Thoracic aorta (tissue), 2 donors: ENCODE results near the gene ZNF329. TPM values are rescaled to one million over a fixed set of nuclear protein-coding genes. Genes with fewer than 3 reads are reported as not detected.

Experiments used
- ATAC-seq: fragments of 150-250 bp; one replicate; pipeline ENCODE4 v1.8.0; 2017; ENCODE audit warnings: low read depth; ENCODE audit not compliant: insufficient number of reproducible peaks, low FRiP score
- DNase-seq: peaks from one replicate; pipeline ENCODE4 v3.0.0-alpha.2; 2020; ENCODE audit warnings: low spot score
- H3K27ac ChIP-seq, 2 donors: fragments of 200-600 bp; sonication (generic); 1 replicate in 1 of 2; 2 replicates in 1 of 2; pipeline ENCODE4 v1.5.1; 2016; ENCODE audit warnings: mild to moderate bottlenecking in 2 of 2, moderate library complexity in 2 of 2
- H3K27me3 ChIP-seq: fragments of 200-600 bp; sonication (generic); replicated peaks from 2 replicates; pipeline ENCODE4 v1.6.0; 2016; ENCODE audit warnings: mild to moderate bottlenecking; ENCODE audit not compliant: insufficient read depth
- H3K36me3 ChIP-seq: fragments of 200-600 bp; sonication (generic); one replicate; pipeline ENCODE4 v1.5.1; 2016
- H3K4me1 ChIP-seq, 2 donors: fragments of 200-600 bp; sonication (generic); 1 replicate in 1 of 2; 2 replicates in 1 of 2; pipeline versions ENCODE4 v1.5.1 to v1.6.0; 2016; ENCODE audit warnings: low read depth in 2 of 2, mild to moderate bottlenecking in 1 of 2; ENCODE audit not compliant: control insufficient read depth in 1 of 2
- H3K4me3 ChIP-seq: fragments of 200-600 bp; sonication (generic); 2 replicates; pipeline ENCODE4 v1.5.1; 2016; ENCODE audit warnings: mild to moderate bottlenecking
- H3K9me3 ChIP-seq: fragments of 200-600 bp; sonication (generic); 2 replicates; pipeline ENCODE4 v1.5.1; 2016
- CTCF ChIP-seq: fragments of 200-600 bp; sonication (generic); IDR thresholded peaks from one replicate; pipeline ENCODE4 v1.5.1; 2019; ENCODE audit warnings: antibody characterized with exemption
- total RNA-seq, 2 donors: library from RNA; depleted of rRNA; stranded (reverse); fragments of >200 nt; gene quantifications; one replicate each; pipeline versions ENCODE4 v1.1.0 to v1.2.3, GENCODE V29; 2016

ZNF329 gene
- total RNA-seq: 10 to 100 TPM in 1 of 2 donors, 1 to 10 TPM in 1; 6.8 to 10.6 TPM

DNA sequence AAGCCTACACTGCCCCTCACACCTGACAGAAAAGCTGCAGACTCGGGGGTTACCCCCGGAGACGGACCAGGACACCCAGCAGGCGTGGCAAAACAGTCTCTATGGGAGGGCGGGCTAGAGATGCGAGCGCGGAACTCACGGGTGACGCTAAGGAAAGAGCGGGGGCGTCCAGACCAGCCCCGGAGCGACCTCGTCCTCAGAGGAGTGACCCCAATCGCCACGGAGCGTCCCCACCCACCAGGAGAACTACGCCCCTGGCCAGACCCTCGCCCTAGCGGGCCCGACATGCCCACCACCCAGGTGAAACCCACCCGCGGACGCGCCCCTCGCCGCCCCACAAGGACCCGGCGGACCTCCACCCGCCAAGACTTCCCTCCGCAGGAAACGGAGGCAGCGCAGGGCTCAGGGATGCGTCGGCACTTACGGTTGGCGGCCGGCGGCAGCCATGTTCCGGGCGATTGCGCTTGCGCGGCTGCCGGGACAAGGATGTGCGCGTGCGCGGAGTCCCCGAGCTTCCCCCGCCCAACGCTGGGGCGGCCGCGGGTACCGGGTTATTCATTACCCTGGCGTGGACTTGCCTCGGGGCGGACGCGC, at the start of gene ZNF329:
ZNF329 (minus strand) TSS at position 462 of the 594 bp plus-strand sequence. CDS start 21,286 bp downstream, outside the sequence.
- H3K27ac ChIP-seq: peak within 1 kb of the TSS; percentile 69 to 77
- no peaks in the 10 kb centered on the region for H3K36me3 ChIP-seq
- ATAC-seq: no peak
- H3K27me3 ChIP-seq: no peaks in the 10 kb centered on the region
- peak; percentile 41 for DNase-seq
- peaks cover 9 to 30% of the 10 kb centered on the region in 2 donors for H3K4me1 ChIP-seq
- H3K4me3 ChIP-seq: peak within 1 kb of the TSS; percentile 96
- H3K9me3 ChIP-seq: peaks cover 12% of the 10 kb centered on the region
- TF ChIP-seq CTCF: peak; percentile 20

DNA sequence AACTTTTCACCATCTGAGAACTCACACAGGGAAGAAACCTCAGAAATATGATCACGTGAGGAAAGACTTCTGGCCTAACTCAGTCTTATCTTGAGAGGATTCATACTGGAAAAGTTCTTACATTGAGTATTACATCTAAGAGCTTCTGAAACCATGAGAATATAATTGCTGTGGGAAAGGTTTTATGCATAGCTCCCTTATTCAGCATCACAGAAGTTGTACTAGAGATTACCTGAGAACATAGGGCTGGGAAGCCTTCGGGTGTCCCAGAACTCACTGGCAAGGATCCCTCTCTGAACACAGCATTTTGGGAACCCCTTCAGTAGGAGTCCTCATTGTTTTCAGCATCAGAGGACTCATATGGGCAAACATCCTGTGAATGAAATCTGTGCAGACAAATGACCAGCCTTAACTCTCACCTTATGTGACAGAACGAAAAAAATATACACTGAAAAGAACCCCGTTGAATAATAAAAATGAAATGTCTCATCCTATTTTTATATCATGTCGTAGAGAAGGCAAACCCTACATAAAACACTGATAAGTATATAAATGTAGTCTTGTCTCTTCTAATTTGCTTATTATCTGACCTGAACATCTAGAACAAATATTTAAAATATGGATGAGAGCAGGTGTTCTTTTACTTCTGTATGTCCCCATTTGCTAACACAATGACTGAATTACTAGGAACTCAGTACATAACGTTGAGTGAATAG, 46.5 kb upstream of the ZNF329 start:
- H3K36me3 ChIP-seq: peaks cover 77% of the 10 kb centered on the region
- peaks cover 98% of the 10 kb centered on the region for H3K9me3 ChIP-seq
- H3K4me1 ChIP-seq: no peaks in the 10 kb centered on the region
- no peak for ATAC-seq
- H3K4me3 ChIP-seq: no peak overlapping the region
- no peak overlapping the region for H3K27ac ChIP-seq
- H3K27me3 ChIP-seq: no peaks in the 10 kb centered on the region
- DNase-seq: no peak
- no peak for TF ChIP-seq CTCF

GRCh38 chr19:58183817-58184215, 33.2 kb upstream of the ZNF329 start:
- Histone ChIP-seq H3K4me3 (peak overlapping the region; percentile 83), H3K27ac (peak overlapping the region; percentile 90 to 95), H3K9me3 (peaks cover 84% of the 10 kb centered on the region), H3K27me3 (no peaks in the 10 kb centered on the region), H3K4me1 (no peaks in the 10 kb centered on the region), H3K36me3 (peaks cover 36% of the 10 kb centered on the region)
- TF ChIP-seq CTCF: no peak
- ATAC-seq: no peak
- DNase-seq: no peak

- no peaks in the 10 kb centered on the region for H3K27me3 ChIP-seq
- H3K4me1 ChIP-seq: no peaks in the 10 kb centered on the region
- peaks cover 35% of the 10 kb centered on the region for H3K36me3 ChIP-seq
- DNase-seq (peak; percentile 70), ATAC-seq (peak; percentile 81)
- H3K27ac ChIP-seq: peak within 1 kb of the TSS; percentile 90 to 95
- peak within 1 kb of the TSS; percentile 83 for H3K4me3 ChIP-seq
- TF ChIP-seq CTCF: no peak
- H3K9me3 ChIP-seq: peaks cover 86% of the 10 kb centered on the region
These were observed 32.6 kb upstream of the ZNF329 start, which contains the start of gene ZNF274 for GRCh38 chr19:58182989-58183816. Gene ZNF274, plus strand, starts transcription at chr19:58183061. Its CDS starts 905 bp downstream, at chr19:58183966.

DNA sequence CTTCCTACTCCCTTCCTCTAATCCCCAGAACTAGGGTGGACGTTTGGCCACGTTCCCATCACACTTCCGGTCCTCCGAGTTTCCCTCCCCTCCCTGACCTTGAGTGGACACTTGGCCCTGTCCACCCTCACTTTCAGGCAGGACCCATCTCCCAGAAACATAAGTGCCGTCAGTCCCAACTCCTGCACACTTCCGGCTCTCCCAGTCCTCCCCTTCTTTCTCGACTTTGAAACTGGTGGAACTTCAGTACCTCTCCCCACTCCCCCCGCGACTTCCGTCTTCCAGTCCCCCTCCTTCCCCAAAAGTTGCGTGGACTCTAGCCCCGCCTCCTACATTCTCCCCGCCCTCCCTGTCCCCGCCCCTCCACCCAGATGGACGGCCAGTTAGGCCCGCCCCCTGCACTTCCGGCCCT, 32.0 kb upstream of the ZNF329 start:
- no peaks in the 10 kb centered on the region for H3K4me1 ChIP-seq
- no peaks in the 10 kb centered on the region for H3K27me3 ChIP-seq
- ATAC-seq: peak; percentile 62
- H3K9me3 ChIP-seq: peaks cover 86% of the 10 kb centered on the region
- H3K4me3 ChIP-seq: peak overlapping the region; percentile 83
- no peak for DNase-seq
- peaks cover 30% of the 10 kb centered on the region for H3K36me3 ChIP-seq
- peak overlapping the region; percentile 90 to 95 for H3K27ac ChIP-seq
- no peak for TF ChIP-seq CTCF
